OCI-LY1 (cell line): ENCODE measurements around the gene ACO2.
"Not testable (repeated sequence)": the region's sequence is repeated elsewhere in the genome, so short reads cannot be mapped to it uniquely, and the experiment has no call there.

Experiments
- H2AFZ ChIP-seq: fragments of 200-600 bp; sonication (generic), shearing (Covaris generic); 2 replicates; pipeline ENCODE4 v1.6.0; 2014; ENCODE audit warnings: antibody characterized with exemption, mild to moderate bottlenecking, low read length
- H3F3A ChIP-seq: fragments of 200-600 bp; sonication (generic), shearing (Covaris generic); 2 replicates; pipeline ENCODE4 v1.6.0; 2014; ENCODE audit warnings: mild to moderate bottlenecking, antibody characterized with exemption, low read length, moderate library complexity; ENCODE audit not compliant: insufficient read depth
- H3K27ac ChIP-seq: fragments of 200-600 bp; sonication (generic); 2 replicates; pipeline ENCODE4 v1.5.1; 2014; ENCODE audit warnings: low read length, mixed run types, mild to moderate bottlenecking, low read depth; ENCODE audit not compliant: poor library complexity, severe bottlenecking
- H3K27me3 ChIP-seq: fragments of 200-600 bp; sonication (generic); 2 replicates; pipeline ENCODE4 v1.6.0; 2014; ENCODE audit warnings: antibody characterized with exemption, mild to moderate bottlenecking, low read length, moderate library complexity; ENCODE audit not compliant: insufficient read depth
- H3K36me3 ChIP-seq: fragments of 200-600 bp; sonication (generic); 2 replicates; pipeline ENCODE4 v1.6.1; 2014; ENCODE audit warnings: mild to moderate bottlenecking, antibody characterized with exemption, low read length, moderate library complexity, mixed read lengths; ENCODE audit not compliant: insufficient read depth
- H3K4me1 ChIP-seq: fragments of 200-600 bp; sonication (generic); 2 replicates; pipeline ENCODE4 v1.5.1; 2014; ENCODE audit warnings: mild to moderate bottlenecking, low read length, moderate library complexity; ENCODE audit not compliant: insufficient read depth, severe bottlenecking
- H3K4me2 ChIP-seq: fragments of 200-600 bp; sonication (generic), shearing (Covaris generic); 2 replicates; pipeline ENCODE4 v1.6.1; 2014; ENCODE audit warnings: low read length
- H3K4me3 ChIP-seq: fragments of 200-600 bp; sonication (generic); 2 replicates; pipeline ENCODE4 v1.5.1; 2014; ENCODE audit warnings: low read length, low read depth, mild to moderate bottlenecking, mixed read lengths; ENCODE audit not compliant: poor library complexity, severe bottlenecking
- H3K79me2 ChIP-seq: fragments of 200-600 bp; shearing (Covaris generic); 2 replicates; pipeline ENCODE4 v1.6.1; 2016; ENCODE audit warnings: mixed run types, low read length, mixed read lengths; ENCODE audit not compliant: insufficient read depth
- H3K9ac ChIP-seq: fragments of 200-600 bp; sonication (generic), shearing (Covaris generic); 2 replicates; pipeline ENCODE4 v1.6.1; 2014; ENCODE audit warnings: mild to moderate bottlenecking, low read length, mixed read lengths
- H3K9me2 ChIP-seq: fragments of 200-600 bp; sonication (generic), shearing (Covaris generic); 2 replicates; pipeline ENCODE4 v1.6.1; 2014; ENCODE audit warnings: low read depth, mild to moderate bottlenecking, low read length, mixed read lengths
- H3K9me3 ChIP-seq: fragments of 200-600 bp; shearing (Covaris generic); 2 replicates; pipeline ENCODE4 v1.6.1; 2014; ENCODE audit warnings: low read length, mixed read lengths
- H4K20me1 ChIP-seq: fragments of 200-600 bp; sonication (generic), shearing (Covaris generic); 2 replicates; pipeline ENCODE4 v1.6.0; 2016; ENCODE audit warnings: mild to moderate bottlenecking, low read length; ENCODE audit not compliant: insufficient read depth
- CTCF ChIP-seq: fragments of 200-600 bp; sonication (generic), shearing (Covaris generic); IDR thresholded peaks from 2 replicates; pipeline ENCODE4 v1.5.1; 2017; ENCODE audit warnings: mild to moderate bottlenecking, antibody characterized with exemption, low read length, moderate library complexity, mixed read lengths
- EZH2 ChIP-seq: fragments of 200-600 bp; sonication (generic), shearing (Covaris generic); IDR thresholded peaks from 2 replicates; pipeline ENCODE4 v1.8.0; 2017; ENCODE audit warnings: borderline replicate concordance, mixed run types, mild to moderate bottlenecking, antibody characterized with exemption, low read length, moderate library complexity, mixed read lengths

Gene ACO2

DNA sequence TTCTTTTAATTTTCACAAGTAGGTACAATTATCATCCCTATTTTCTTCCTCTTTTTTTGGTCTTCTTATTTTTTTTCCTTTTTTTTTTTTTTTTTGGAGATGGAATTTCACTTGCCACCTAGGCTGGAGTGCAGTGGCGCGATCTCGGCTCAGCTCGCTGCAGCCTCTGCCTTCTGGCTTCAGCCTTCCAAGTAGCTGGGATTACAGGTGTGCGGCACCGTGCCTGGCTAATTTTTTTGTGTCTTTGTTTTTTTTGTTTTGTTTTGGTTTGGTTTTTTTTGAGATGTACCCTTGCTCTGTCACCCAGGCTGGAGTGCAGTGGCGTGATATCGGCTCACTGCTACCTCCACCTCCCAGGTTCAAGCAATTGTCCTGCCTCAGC, 39.0 kb upstream of the ACO2 start:
- H4K20me1 ChIP-seq, result no peaks in the 10 kb centered on the region
- H3K4me2 ChIP-seq, result no peak overlapping the region

DNA sequence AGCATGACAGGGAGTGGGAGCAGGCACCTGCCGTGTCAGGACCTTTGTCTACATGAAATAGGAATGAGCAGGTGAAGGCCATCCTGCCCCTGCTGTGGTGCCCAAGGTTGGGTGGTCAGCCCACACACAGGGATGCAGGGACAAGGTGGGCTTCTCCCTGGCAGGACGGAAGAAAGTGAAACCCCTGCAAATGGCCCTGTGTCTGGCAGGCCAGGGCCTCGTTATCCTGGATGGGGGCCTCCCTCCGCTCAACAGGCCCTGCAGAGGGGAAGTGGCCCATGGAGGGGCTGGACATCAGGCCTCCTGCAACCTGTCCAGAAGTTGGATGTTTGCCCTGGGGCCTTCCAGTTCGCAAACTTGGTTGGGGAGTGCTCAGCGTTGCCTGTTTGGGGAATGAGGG, 37.3 kb upstream of the ACO2 start:
- Histone ChIP-seq H3F3A (no peaks in the 10 kb centered on the region), H3K9me3 (no peaks in the 10 kb centered on the region), H3K4me1 (no peaks in the 10 kb centered on the region), H3K9me2 (no peaks in the 10 kb centered on the region), H4K20me1 (no peaks in the 10 kb centered on the region), H3K27me3 (no peaks in the 10 kb centered on the region), H3K9ac (no peak overlapping the region), H3K27ac (no peak overlapping the region), H3K79me2 (no peaks in the 10 kb centered on the region), H2AFZ (no peak overlapping the region), H3K36me3 (peaks cover 54% of the 10 kb centered on the region), H3K4me2 (no peak overlapping the region), H3K4me3 (no peak overlapping the region)
- TF ChIP-seq CTCF (no peak), EZH2 (no peak)

More for the DNA sequence above, 39.0 kb upstream of the ACO2 start:
- Histone ChIP-seq H3K79me2 (no peaks in the 10 kb centered on the region), H3K9me3 (no peaks in the 10 kb centered on the region), H3K9me2 (no peaks in the 10 kb centered on the region), H3K9ac (no peak overlapping the region), H3K27ac (no peak overlapping the region), H3F3A (no peaks in the 10 kb centered on the region), H2AFZ (no peak overlapping the region), H3K4me3 (no peak overlapping the region), H3K4me1 (no peaks in the 10 kb centered on the region), H3K27me3 (no peaks in the 10 kb centered on the region), H3K36me3 (peaks cover 37% of the 10 kb centered on the region)
- no peak for TF ChIP-seq CTCF
- no peak for TF ChIP-seq EZH2

DNA sequence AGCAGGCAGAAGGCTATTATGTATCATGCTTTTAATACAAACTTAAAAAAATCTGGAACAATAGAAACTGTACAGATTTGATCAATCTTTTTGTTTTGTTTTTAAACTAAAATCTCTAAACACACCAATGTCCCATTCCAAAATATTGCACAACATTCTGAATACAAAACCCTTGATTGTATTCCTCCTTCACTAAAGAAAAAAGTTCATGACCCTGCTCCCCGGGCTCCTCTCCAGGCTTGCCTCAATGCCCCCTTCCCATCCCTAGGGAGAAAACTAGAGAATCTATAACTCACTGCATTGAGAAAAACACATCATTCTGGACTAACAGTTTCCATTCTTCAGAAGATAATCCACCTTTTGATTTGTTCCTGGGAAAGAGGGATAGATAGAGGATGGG, 35.4 kb upstream of the ACO2 start:
- H3K4me1 ChIP-seq, H3K9me2 ChIP-seq, H3K79me2 ChIP-seq, H3K4me2 ChIP-seq, H3K9me3 ChIP-seq, H3K9ac ChIP-seq, H3K27me3 ChIP-seq, H2AFZ ChIP-seq, H3K4me3 ChIP-seq, H3F3A ChIP-seq, H4K20me1 ChIP-seq, H3K27ac ChIP-seq: not testable (repeated sequence)
- peaks cover 63% of the 10 kb centered on the region for H3K36me3 ChIP-seq

DNA sequence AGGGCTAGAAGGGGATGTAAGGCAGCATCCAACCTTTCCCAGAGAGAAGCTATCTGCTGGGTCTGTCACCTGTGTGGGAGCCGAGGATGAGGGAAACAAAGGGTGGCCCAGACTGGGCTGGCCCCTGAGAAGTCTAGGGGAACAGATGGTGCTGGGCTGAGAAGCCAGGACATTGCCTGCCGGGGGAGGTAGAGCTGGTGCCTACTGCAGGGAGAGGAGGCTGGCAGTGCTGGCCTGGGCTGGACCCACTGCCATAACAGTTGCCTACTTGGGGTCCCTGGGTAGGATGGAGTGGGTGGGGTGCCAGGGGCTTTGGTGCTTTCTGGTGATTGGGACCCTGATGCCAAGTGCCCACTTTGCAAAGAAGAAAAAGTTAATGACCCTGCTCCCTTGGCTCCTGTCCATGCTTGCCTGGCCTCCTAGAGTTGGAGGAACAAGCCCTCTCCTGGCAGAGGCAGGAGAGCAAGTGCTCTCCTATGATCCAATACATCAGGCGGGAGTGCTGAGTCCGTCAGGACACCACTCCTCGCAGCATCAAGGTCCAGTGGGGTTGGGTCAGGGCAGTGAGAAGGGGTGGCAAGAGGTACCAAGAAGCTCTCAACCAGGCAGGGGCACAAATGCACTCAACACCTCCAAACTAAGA, 34.4 kb upstream of the ACO2 start:
- not testable (repeated sequence) for H3K27ac ChIP-seq, H3K4me3 ChIP-seq, H3K9me3 ChIP-seq, H3K79me2 ChIP-seq, H3K4me2 ChIP-seq, H2AFZ ChIP-seq, H3K9ac ChIP-seq, H3K27me3 ChIP-seq, H3F3A ChIP-seq, H3K4me1 ChIP-seq, H3K9me2 ChIP-seq, H4K20me1 ChIP-seq
- H3K36me3 ChIP-seq, result peaks cover 62% of the 10 kb centered on the region
